ENCODE measurements around the gene FAM53B.

FAM53B gene

DNA sequence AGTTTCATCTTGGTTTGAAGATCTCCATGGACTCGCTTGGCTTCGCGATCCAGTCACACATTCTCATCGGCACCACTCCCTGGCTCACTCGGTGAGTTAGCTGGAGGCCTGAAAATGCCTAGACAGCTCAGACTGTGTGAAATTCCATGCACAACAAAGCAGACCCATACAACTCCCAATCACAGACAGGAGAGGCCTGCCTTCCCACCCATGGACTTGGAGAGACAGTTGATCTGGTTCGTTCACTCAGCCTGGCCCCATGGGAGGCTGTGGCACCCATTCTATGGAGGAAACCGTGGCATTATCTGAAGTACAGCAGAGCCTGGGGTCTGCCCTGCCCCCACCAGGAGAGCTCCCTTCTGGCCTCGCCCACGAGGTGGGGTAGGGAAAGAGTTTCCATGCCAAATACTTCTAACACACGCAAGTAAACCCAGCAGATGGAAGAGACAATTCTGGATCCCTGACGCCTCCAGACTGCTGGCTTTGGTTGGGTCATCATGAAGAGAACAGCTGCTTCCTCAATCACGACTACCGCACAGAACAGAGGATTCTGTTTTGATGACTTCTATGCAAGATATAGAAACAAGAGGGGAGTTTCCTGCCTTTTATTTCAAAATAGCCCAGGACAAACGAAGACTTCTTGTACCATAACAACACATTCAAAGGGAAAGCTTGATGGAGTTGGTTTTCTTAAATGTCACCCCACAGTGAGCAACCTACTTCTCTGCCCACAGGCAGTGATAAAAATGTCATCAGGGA is 15.9 kb downstream of the FAM53B start:
- DNase-seq (ENCODE audit: low spot score) = peak; percentile 78

GRCh38 chr10:124727361-124727960 is 16.7 kb downstream of the FAM53B start:
- DNase-seq (ENCODE audit: low spot score) = no peak

DNA sequence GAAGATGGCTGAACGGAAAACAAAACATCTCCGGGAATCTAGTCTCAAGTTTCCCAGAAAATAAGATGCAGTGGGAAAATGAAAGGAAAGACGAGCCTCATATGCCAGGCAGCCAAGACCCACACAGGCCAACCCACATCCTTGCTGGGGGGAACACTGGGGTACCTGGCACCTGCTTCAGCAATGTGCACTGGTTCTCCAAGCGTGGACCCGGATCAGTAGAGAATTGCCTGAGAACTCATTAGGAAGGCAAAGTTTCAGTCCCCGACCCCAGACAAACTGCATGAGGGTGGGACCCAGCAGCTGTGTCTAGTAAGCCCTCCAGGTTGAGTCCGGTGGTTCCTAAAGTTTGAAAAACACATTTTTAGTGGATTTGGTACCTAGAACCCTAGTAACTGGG is 18.4 kb downstream of the FAM53B start:
- DNase-seq (ENCODE audit: low spot score) = no peak

DNA sequence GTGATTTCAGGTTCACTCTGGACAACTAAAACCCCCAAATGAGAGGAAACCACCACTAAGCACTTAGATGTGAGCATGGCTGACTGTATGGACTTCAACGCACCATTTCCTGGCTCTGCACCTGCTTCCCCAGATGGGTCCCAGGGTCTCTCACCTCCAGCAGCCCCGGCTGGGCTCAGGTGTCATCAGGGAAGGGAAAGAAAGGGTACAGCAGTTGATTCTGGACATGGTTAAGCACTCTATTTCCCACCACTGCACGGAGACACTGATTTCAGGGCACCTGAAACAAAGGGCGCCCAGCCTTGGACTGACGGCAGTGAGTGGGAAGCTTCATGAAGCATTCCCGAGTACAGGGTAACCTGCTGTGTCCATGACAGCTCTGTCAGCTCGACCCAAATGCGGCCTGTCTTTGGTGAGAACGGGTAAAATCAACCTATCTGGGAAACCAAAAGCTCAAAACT is 19.0 kb downstream of the FAM53B start:
- DNase-seq (ENCODE audit: low spot score) = no peak

GRCh38 chr10:124724279-124725027 is 19.7 kb downstream of the FAM53B start:
- DNase-seq (ENCODE audit: low spot score) = peak; percentile 98

GRCh38 chr10:124723826-124724225 is 20.4 kb downstream of the FAM53B start:
- DNase-seq (ENCODE audit: low spot score) = no peak

GRCh38 chr10:124722798-124723783 is 21.1 kb downstream of the FAM53B start:
- no peak for DNase-seq (ENCODE audit: low spot score)

- peak; percentile 76 for DNase-seq (ENCODE audit: low spot score)
Measured at GRCh38 chr10:124721330-124722045, 22.7 kb downstream of the FAM53B start.

DNA sequence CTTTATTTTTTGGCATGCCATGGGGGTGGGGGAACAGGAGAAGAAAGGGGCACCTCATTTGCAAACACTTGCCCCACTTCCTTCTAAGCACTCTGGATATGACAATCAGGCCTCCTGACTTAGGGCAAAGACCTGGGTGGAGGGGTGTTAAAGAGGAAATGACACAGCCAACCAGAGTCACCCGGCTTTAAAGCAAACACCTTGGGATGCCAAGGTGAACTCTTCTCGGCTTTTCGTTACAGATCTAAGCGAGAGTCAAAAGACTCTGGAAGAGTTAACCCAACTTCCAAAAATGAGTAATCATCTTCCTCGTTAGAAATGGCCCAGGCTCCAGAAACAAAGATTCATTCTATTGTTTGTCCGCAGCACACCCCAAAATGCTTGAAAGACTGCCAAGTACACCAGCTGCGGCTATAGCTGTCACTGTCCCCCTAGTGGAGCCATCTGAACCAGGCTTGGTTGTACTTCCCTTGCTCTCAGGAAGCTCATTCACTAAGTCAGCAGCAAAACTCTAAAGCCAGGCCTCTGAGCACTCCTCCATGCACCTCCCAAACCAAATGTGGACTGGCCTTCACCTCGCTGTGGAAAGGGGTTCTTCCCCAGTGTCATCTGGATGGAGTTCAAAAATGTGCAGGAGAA is 24.8 kb downstream of the FAM53B start:
- DNase-seq (ENCODE audit: low spot score) = peak; percentile 98

DNA sequence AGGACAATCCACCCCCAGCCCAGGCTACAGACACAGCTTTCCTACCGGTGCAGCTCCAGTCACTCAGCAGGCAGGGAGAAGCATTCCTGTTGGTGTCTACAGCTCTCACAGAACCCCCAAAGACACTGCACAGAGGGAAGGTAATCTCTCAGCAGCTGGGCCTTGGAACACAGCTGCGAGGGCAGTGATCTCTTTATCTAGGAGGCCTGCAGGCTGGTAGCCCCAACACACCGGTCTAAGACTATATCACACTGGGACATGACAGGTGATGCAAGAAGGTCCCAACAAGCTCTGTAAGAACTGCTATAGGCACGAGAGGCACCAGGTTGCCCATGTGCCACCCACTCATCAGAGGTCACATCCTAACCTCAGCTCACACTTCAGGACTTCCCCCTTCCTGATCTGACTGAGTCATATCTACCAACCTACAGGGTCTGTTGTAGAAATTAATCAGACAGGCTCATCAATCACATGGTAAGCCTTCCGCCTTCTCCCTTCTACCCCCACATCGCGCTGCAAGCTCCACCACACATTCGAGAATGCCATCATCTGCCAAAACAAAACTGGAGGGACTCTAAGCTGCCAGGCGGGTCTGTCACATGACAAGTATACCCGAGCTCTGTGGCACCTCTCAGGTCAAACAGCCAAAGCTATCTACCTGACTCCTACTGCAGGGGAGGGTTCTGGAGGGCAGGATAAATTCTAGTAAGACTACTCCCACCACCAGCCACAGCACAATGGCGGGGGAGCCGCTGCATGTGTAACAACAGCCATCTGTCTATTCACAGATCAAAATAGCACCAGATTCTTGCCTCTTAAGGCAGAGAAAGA is 26.1 kb downstream of the FAM53B start:
- peak; percentile 71 for DNase-seq (ENCODE audit: low spot score)

GRCh38 chr10:124717041-124717757 is 27.0 kb downstream of the FAM53B start:
- DNase-seq (ENCODE audit: low spot score) = no peak

GRCh38 chr10:124716369-124716768 is 27.8 kb downstream of the FAM53B start:
- no peak for DNase-seq (ENCODE audit: low spot score)

DNA sequence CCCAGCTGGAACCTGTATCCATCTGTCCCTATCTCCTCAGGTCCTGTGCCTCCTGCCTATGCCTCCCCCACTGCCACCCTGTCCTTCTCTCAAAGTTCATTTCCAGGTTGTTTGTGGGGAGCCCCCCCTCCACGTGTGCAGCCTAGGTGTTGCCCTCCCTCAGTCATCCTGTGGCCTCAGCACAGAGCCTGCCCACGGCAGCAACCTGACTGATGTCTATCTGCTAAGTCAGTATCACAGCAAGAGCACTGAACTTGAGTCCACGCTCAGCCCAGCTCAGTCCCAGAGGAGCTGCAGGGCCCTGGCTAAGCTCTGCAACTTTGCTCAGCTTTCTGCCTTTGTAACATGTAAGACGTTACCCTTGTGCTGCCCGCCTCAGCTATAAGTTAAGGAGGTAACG is 28.7 kb downstream of the FAM53B start:
- no peak for DNase-seq (ENCODE audit: low spot score)

GRCh38 chr10:124713679-124714255 is 30.4 kb downstream of the FAM53B start:
- no peak for DNase-seq (ENCODE audit: low spot score)

DNA sequence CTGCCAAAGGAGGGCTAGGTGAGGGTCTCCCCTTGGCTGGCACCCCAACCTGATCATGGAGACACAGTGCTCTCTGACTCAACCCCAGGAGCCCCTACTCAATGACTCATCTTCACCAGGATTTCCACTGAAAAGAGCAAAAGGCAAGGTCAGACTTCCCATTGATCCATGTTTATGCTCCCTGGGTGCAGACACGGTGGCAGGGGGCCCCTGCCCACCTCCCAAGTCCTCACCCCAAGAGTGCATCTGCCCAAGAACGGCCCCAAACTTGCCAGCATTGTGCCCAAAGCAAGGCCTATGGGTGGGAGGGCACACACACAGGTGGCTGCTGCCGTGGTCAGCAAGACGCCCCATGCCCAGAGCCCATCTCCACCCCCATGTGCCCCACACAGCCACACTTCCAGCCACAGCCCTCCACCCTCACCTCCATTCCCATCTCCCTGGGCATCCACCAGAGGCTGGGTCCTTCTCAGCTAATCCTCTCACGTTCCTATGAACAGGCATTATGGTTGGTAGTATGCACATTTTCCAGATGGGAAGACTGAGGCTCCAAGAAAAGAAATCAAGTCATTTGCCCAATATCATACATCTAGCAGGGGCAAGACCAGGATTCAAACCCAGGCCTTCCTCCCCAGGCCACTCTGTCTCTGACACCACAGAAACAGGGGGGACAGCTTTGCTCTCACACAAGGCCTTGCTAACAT is 31.3 kb downstream of the FAM53B start:
- DNase-seq (ENCODE audit: low spot score) = no peak

GRCh38 chr10:124711145-124711544 is 33.0 kb downstream of the FAM53B start:
- DNase-seq (ENCODE audit: low spot score) = no peak

- DNase-seq (ENCODE audit: low spot score) = no peak
Measured at GRCh38 chr10:124710266-124710881, 33.8 kb downstream of the FAM53B start.
